ENCODE results near the gene DMBX1.

Gene DMBX1

GRCh38 chr1:46526691-46527291 is 37.2 kb downstream of the DMBX1 start:
- no peak for DNase-seq

GRCh38 chr1:46527474-46528296 is 38.0 kb downstream of the DMBX1 start:
- DNase-seq, result peak; percentile 71

- DNase-seq, result no peak
Observed at GRCh38 chr1:46528297-46528955, 38.8 kb downstream of the DMBX1 start.

- DNase-seq, result no peak
Observed at GRCh38 chr1:46529031-46529630, 39.5 kb downstream of the DMBX1 start.

GRCh38 chr1:46530311-46530710 is 40.7 kb downstream of the DMBX1 start:
- DNase-seq, result no peak

GRCh38 chr1:46530791-46531409 is 41.3 kb downstream of the DMBX1 start:
- DNase-seq, result no peak

GRCh38 chr1:46532095-46532494 is 42.5 kb downstream of the DMBX1 start:
- DNase-seq, result no peak

- peak; percentile 70 for DNase-seq
Observed at GRCh38 chr1:46532498-46533178, 43.0 kb downstream of the DMBX1 start.

GRCh38 chr1:46533179-46533864 is 43.7 kb downstream of the DMBX1 start:
- DNase-seq, result peak; percentile 59

GRCh38 chr1:46535063-46535462 is 45.4 kb downstream of the DMBX1 start:
- peak; percentile 14 for DNase-seq

- no peak for DNase-seq
Observed at GRCh38 chr1:46536527-46536926, 46.9 kb downstream of the DMBX1 start.

GRCh38 chr1:46537651-46538050 is 48.0 kb downstream of the DMBX1 start:
- DNase-seq, result no peak

- DNase-seq, result no peak
Observed at GRCh38 chr1:46538147-46538546, 48.5 kb downstream of the DMBX1 start.
